Panc1 (cell line): ENCODE data around the gene CLCF1. TPM values are rescaled to one million over a fixed set of nuclear protein-coding genes. Genes with fewer than 3 reads are reported as not detected.
A peak's percentile ranks its signal among the peaks of the same experiment; 100 is the strongest.

Experiments used
- ATAC-seq: fragments of 200-7000 bp; cut with Tn5 transposase; 2 replicates; pipeline ENCODE4 v1.9.1; 2020; ENCODE audit warnings: mild to moderate bottlenecking, moderate library complexity
- BruUV-seq: library from RNA; stranded (reverse); fragments of 400-500 nt; replicated peaks from 2 replicates; lab custom pipeline; 2021; lab: Mats Ljungman, UMichigan
- CTCF ChIA-PET: fragments of 300-600 bp; sonication (Branson Sonifier 250); formaldehyde crosslinking; loops from one replicate; lab custom pipeline; 2022; ENCODE audit warnings: antibody characterized with exemption; lab: Charles Lee
- POLR2A ChIA-PET: fragments of 300-600 bp; sonication (Branson Sonifier 250); formaldehyde crosslinking; loops from one replicate; lab custom pipeline; 2022; ENCODE audit warnings: antibody characterized with exemption; lab: Charles Lee
- DNase-seq: peaks from one replicate; pipeline ENCODE4 v3.0.0-alpha.2; 2010; ENCODE audit warnings: low read depth, low spot score
- H3K27ac ChIP-seq: 2 replicates; pipeline ENCODE4 v1.5.1; 2011; ENCODE audit warnings: mild to moderate bottlenecking, low read length, inconsistent platforms
- H3K27me3 ChIP-seq: fragments of 200-500 bp; sonication (Bioruptor generic); 2 replicates; pipeline ENCODE4 v1.6.0; 2014; ENCODE audit warnings: low read length, inconsistent platforms; ENCODE audit not compliant: control insufficient read depth, insufficient read depth
- H3K36me3 ChIP-seq: fragments of 200-500 bp; sonication (Bioruptor generic); 2 replicates; pipeline ENCODE4 v1.5.1; 2014; ENCODE audit warnings: inconsistent platforms, mild to moderate bottlenecking, low read length, moderate library complexity; ENCODE audit not compliant: control insufficient read depth, insufficient read depth
- H3K4me1 ChIP-seq: 2 replicates; pipeline ENCODE4 v1.5.1; 2011; ENCODE audit warnings: inconsistent platforms, mild to moderate bottlenecking, low read length, moderate library complexity; ENCODE audit not compliant: control insufficient read depth, insufficient read depth
- H3K4me3 ChIP-seq, 2 experiments: 2 replicates each; pipeline ENCODE4 v1.5.1; 2011 to 2012; ENCODE audit warnings: low read depth in 2 of 2, low read length in 2 of 2, mild to moderate bottlenecking in 2 of 2, inconsistent platforms in 1 of 2, moderate library complexity in 1 of 2
- H3K9me3 ChIP-seq: fragments of 200-500 bp; sonication (Bioruptor generic); 2 replicates; pipeline ENCODE4 v1.5.1; 2014; ENCODE audit warnings: low read depth, mild to moderate bottlenecking, inconsistent platforms, low read length, moderate library complexity; ENCODE audit not compliant: control insufficient read depth, insufficient read depth
- CTCF ChIP-seq: fragments of 450-650 bp; IDR thresholded peaks from 2 replicates; pipeline ENCODE4 v1.5.1; 2017; ENCODE audit warnings: mild to moderate bottlenecking
- POLR2AphosphoS5 ChIP-seq: IDR thresholded peaks from 2 replicates; pipeline ENCODE4 v1.6.1; 2012; ENCODE audit warnings: mild to moderate bottlenecking, low read depth, low read length, moderate library complexity
- REST ChIP-seq, 2 experiments: IDR thresholded peaks; 2 replicates each; pipeline ENCODE4 v1.6.1; 2011 to 2012; ENCODE audit warnings: low read depth in 2 of 2, control low read depth in 1 of 2, low read length in 1 of 2, mild to moderate bottlenecking in 1 of 2, moderate library complexity in 1 of 2; ENCODE audit not compliant: insufficient read depth in 1 of 2
- SIN3A ChIP-seq: IDR thresholded peaks from 2 replicates; pipeline ENCODE4 v1.6.1; 2012; ENCODE audit warnings: low read depth, mild to moderate bottlenecking, low read length, moderate library complexity, borderline replicate concordance; ENCODE audit not compliant: insufficient read depth
- TCF7L2 ChIP-seq: IDR thresholded peaks from 2 replicates; pipeline ENCODE4 v1.6.1; 2011; ENCODE audit warnings: mild to moderate bottlenecking, low read depth, low read length, inconsistent platforms
- in situ Hi-C: cut with HindIII; loops from 2 replicates; pipeline ENCODE4 v1.10.0; 2016; ENCODE audit warnings: low sequenced_read_pairs, low pct_unique_long_range_greater_than_20kb
- intact Hi-C: fragments of 100-400 bp; cut with micrococcal nuclease; formaldehyde crosslinking; loops from one replicate; pipeline ENCODE4 v1.10.0; 2022; ENCODE audit not compliant: unreplicated experiment
- total RNA-seq: library from RNA; stranded (reverse); gene quantifications from one replicate; pipeline ENCODE4 v1.2.1, GENCODE V29; 2021; ENCODE audit not compliant: unreplicated experiment

The CLCF1 gene
- total RNA-seq, 1 experiment from 2014 or later = 9.3 TPM

- H3K4me3 ChIP-seq = no peak overlapping the region
- TF ChIP-seq REST (IDR thresholded peaks at IDR 0.05; ENCODE audit: insufficient read depth in 1 of 2, low read depth in 2 of 2, low read length in 1 of 2) = no peak
- no peak for TF ChIP-seq POLR2AphosphoS5
- POLR2A ChIA-PET = no interaction called here
- no peaks in the 10 kb centered on the region for H3K9me3 ChIP-seq
- CTCF ChIA-PET = interaction anchor here (1.6 to 1.7 kb wide), 2 partner anchors 23 to 33 kb away, joined by 5 to 12 read pairs; no protein-coding TSS in a partner anchor
- intact Hi-C loops = loop anchor here (5.0 kb wide), 1 partner anchor 32 kb away; no protein-coding TSS in a partner anchor
- no peaks in the 10 kb centered on the region for H3K27me3 ChIP-seq
- in situ Hi-C loops = no loop called here
- H3K27ac ChIP-seq = no peak overlapping the region
- H3K4me1 ChIP-seq = peaks cover 31% of the 10 kb centered on the region
- H3K36me3 ChIP-seq = no peaks in the 10 kb centered on the region
- TSS peak; percentile 45 for BruUV-seq
- no peak for DNase-seq
- no peak for ATAC-seq
These were observed 23.4 kb downstream of the CLCF1 start for GRCh38 chr11:67349928-67350465.

GRCh38 chr11:67349457-67349856 is 23.9 kb downstream of the CLCF1 start:
- ChIA-PET POLR2A (no interaction called here), CTCF (interaction anchor here (1.7 kb wide), 1 partner anchor 33 kb away, joined by 12 read pairs; no protein-coding TSS in a partner anchor)
- Histone ChIP-seq H3K9me3 (no peaks in the 10 kb centered on the region), H3K4me1 (peaks cover 25% of the 10 kb centered on the region), H3K4me3 (no peak overlapping the region), H3K27ac (no peak overlapping the region), H3K36me3 (no peaks in the 10 kb centered on the region), H3K27me3 (no peaks in the 10 kb centered on the region)
- ATAC-seq (no peak), DNase-seq (no peak)
- intact Hi-C loops (loop anchor here (5.0 kb wide), 1 partner anchor 33 kb away; no protein-coding TSS in a partner anchor), in situ Hi-C loops (no loop called here)
- BruUV-seq = no TSS peak
- TF ChIP-seq REST (IDR thresholded peaks at IDR 0.05; ENCODE audit: insufficient read depth in 1 of 2, low read depth in 2 of 2, low read length in 1 of 2) = no peak
- TF ChIP-seq TCF7L2 = no peak
- TF ChIP-seq POLR2AphosphoS5 = no peak; the same call in 1 of the 2 replicates
- no peak for TF ChIP-seq SIN3A
- no peak for TF ChIP-seq CTCF
